GM12872 (cell line): Measurements from ENCODE around the gene WDR59.

Experiments used
- TF ChIP-seq, protein P1 (sequence below): IDR thresholded peaks from 3 replicates; pipeline ENCODE4 v1.5.1; 2011; ENCODE audit warnings: low read depth, mild to moderate bottlenecking, low read length, moderate library complexity; ENCODE audit not compliant: insufficient read depth

Gene WDR59

GRCh38 chr16:74926805-74927204, 58.1 kb downstream of the WDR59 start:
- TF ChIP-seq, protein P1, sequence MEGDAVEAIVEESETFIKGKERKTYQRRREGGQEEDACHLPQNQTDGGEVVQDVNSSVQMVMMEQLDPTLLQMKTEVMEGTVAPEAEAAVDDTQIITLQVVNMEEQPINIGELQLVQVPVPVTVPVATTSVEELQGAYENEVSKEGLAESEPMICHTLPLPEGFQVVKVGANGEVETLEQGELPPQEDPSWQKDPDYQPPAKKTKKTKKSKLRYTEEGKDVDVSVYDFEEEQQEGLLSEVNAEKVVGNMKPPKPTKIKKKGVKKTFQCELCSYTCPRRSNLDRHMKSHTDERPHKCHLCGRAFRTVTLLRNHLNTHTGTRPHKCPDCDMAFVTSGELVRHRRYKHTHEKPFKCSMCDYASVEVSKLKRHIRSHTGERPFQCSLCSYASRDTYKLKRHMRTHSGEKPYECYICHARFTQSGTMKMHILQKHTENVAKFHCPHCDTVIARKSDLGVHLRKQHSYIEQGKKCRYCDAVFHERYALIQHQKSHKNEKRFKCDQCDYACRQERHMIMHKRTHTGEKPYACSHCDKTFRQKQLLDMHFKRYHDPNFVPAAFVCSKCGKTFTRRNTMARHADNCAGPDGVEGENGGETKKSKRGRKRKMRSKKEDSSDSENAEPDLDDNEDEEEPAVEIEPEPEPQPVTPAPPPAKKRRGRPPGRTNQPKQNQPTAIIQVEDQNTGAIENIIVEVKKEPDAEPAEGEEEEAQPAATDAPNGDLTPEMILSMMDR = no peak

DNA sequence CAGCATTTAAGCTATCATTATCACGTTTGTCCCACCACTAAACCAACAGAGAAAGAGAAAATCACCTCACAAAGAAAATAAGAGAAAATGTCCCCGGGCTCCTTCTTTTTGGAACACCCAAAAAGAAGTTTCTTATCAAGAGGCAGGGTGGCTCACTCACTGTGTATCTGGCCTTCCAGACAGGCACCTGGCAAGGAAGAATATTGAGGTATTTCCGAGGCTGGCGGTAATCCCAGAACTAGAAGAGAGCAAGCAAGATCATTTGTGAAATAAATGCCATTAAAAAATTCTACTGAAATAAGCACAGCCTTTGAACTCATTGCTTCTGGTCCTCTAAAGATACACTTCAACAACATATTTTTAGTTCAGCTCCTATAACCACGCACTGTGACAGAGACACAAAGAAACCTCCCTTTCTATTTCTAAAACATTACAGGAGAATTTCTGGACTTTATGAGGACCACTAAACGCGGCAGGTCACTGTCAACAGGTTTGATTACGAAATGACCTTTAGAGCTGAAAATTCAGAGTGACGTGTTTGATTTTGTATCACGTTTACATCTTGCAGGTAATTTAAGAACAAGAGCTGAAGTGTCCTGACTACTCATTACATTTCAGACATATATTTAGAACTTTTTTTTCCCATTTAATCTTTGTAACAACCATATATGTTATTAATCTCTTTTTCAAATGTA, 61.0 kb downstream of the WDR59 start:
- TF ChIP-seq, protein P1 = no peak

DNA sequence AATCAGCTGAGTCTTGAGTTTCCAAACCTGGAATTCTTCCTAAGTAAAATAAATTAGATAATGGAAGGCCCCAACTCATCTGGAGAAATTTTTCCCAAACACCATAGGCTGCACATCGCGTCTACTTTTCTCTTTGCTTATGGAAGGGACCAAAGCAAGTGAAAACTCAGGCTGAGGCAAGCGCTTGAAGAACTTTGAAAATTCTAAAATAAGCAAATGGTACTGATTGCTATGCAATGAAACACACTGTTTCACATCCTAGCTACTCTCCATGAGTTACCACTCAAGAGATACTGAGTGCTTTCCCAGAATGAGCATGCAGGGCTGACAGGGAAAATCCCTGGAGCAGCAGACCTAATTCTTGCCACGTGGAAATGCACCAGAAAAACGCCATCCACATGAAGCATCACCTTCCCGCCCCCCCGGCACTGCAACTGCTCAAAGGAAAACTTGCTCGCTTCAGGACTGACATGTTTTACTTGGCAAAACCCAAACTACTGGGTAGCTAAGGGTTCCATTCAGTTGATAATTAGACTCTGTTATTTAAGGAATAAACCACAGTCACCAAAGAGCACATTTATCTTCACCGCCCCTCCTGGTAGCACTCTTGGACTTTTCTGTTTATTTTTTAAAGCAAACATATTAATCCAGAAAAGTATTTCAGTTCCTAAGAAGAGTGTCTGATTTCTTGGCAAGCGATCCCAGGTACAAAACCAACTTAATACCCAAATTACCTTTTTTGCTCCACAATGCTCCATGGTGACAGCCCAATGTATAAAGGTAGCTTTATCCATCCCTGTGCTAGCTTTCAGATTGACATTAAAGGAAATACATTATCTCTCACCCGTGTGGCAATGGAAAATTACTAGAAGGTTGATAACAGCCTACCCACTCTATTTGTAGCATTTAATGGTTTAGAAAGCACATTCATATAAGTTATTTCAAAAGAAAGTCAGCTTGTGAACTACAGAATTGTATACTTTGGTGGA, 62.5 kb downstream of the WDR59 start:
- TF ChIP-seq, protein P1 = no peak

DNA sequence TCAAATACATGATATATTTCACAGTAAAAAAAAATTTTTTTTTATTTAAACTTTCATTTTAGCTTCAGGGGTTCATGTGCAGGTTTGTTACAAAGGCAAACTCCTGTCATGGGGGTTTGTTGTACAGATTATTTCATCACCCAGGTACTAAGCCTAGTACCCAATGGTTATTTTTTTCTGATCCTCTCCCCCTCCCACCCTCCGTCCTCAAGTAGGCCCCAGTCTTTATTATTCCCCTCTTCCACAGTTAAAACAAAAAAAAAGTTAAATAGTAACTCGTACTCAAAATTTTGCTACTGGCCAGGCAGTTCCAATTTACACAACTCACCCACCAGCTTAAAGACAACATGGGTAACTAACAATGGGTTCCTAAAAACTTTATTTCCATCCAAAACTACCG, 63.9 kb downstream of the WDR59 start:
- TF ChIP-seq, protein P1 = no peak

DNA sequence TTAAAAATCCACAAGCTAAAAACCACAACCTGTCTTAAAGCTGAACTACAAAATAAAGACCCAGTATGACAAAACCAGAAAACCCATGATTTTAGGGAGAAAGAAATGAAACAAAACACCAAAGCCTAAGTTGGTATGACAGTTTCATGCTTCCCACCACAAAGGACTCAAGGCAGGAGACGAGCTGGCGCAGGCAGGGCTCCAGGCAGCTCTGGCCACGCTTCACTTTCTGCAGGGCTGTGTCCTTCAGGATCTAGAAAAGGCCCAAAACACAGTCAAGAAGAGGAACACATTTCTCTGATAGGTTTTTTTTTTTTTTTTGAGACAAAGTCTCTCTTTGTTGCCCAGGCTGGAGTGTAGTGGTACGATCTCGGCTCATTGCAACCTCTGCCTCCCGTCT, 75.3 kb downstream of the WDR59 start:
- TF ChIP-seq, protein P1 = no peak

DNA sequence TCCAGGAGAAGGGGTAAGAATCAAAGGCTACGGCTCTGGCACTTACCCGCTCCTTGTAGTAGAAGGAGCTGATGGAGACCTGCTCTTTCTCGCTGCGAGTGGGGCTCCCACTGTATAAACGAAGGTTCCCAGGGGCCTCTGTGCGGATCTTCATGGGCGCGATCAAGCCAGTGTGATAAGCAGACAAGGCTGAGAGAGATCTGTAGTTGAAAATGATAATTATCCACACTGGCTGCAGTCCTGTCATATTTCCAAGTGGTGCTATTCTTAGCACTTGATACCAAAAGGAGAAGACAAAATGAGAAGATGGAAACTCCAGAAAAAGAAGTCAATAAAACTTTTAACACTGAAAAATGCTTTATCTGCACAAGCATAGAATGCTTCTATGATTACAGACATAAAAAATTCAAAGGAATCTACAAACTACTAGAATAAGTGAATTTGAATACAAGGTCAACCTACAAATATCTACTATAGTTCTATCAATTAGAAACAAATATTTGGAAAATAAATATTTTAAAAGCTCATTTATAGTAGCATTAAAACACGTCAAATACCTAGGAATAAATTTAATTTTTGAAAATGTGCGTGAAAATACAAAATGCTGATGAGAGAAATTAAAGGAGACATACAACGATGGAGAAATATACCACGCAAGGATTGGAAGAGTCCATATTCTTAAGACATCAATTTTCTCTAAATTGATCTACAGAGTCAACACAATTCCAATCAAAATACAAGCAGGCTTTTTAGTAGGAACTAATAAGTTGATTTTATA, 80.8 kb downstream of the WDR59 start:
- TF ChIP-seq, protein P1 = no peak

- TF ChIP-seq, protein P1 = no peak
These were observed 81.8 kb downstream of the WDR59 start for GRCh38 chr16:74903120-74903519.
